ENCODE data around the gene CARMIL3. TPM values are rescaled to one million over a fixed set of nuclear protein-coding genes. Genes with fewer than 3 reads are reported as not detected.
"Not testable (repeated sequence)": the region's sequence is repeated elsewhere in the genome, so short reads cannot be mapped to it uniquely, and the experiment has no call there.

CARMIL3 gene
- total RNA-seq, 2 experiments from 2014 or later: 0.21 to 0.32 TPM

- H4K20me1 ChIP-seq (ENCODE audit: insufficient read depth, low read length): no peaks in the 10 kb centered on the region
- no peak overlapping the region for H3K4me3 ChIP-seq (ENCODE audit: low read depth, low read length, poor library complexity, severe bottlenecking)
- H3K4me1 ChIP-seq (ENCODE audit: insufficient read depth, low read length, poor library complexity, severe bottlenecking): peaks cover 4% of the 10 kb centered on the region
- TF ChIP-seq CTCF (conservative IDR thresholded peaks at IDR 0.05; ENCODE audit: low read length) (no peak), EZH2phosphoT487 (IDR thresholded peaks at IDR 0.05; ENCODE audit: borderline replicate concordance, low read depth, low read length) (no peak)
- no peak overlapping the region for H3K27ac ChIP-seq (ENCODE audit: low read depth, low read length, poor library complexity, severe bottlenecking)
- H3K4me2 ChIP-seq (ENCODE audit: low read length): no peak overlapping the region
- no peaks in the 10 kb centered on the region for H3K36me3 ChIP-seq (ENCODE audit: insufficient read depth, low read length)
- CTCF ChIA-PET (ENCODE audit: unreplicated experiment): no interaction called here
- no peaks in the 10 kb centered on the region for H3K9me3 ChIP-seq (ENCODE audit: low read length)
- H2AFZ ChIP-seq (ENCODE audit: low read length): no peak overlapping the region
- H3K79me2 ChIP-seq (ENCODE audit: insufficient read depth, low read depth, low read length): no peaks in the 10 kb centered on the region
- DNase-seq (ENCODE audit: low spot score): no peak
- POLR2A ChIA-PET: no interaction called here
- intact Hi-C loops (cut with micrococcal nuclease; ENCODE audit: unreplicated experiment): no loop called here
- H3K9me2 ChIP-seq (ENCODE audit: insufficient read depth, low read length): no peaks in the 10 kb centered on the region
- BruUV-seq (replicated peaks): no TSS peak
Observed at GRCh38 chr14:24040692-24041091, 11.1 kb upstream of the CARMIL3 start.

GRCh38 chr14:24042746-24043145 lies 9.1 kb upstream of the CARMIL3 start:
- Histone ChIP-seq H3K9me2 (ENCODE audit: insufficient read depth, low read length) (no peaks in the 10 kb centered on the region), H3K79me2 (ENCODE audit: insufficient read depth, low read depth, low read length) (no peaks in the 10 kb centered on the region), H3K9me3 (ENCODE audit: low read length) (no peaks in the 10 kb centered on the region), H3K36me3 (ENCODE audit: insufficient read depth, low read length) (no peaks in the 10 kb centered on the region), H2AFZ (ENCODE audit: low read length) (no peak overlapping the region), H3K4me3 (ENCODE audit: low read depth, low read length, poor library complexity, severe bottlenecking) (no peak overlapping the region), H3K4me2 (ENCODE audit: low read length) (no peak overlapping the region), H3K27ac (ENCODE audit: low read depth, low read length, poor library complexity, severe bottlenecking) (no peak overlapping the region), H4K20me1 (ENCODE audit: insufficient read depth, low read length) (no peaks in the 10 kb centered on the region), H3K4me1 (ENCODE audit: insufficient read depth, low read length, poor library complexity, severe bottlenecking) (no peaks in the 10 kb centered on the region)
- intact Hi-C loops (cut with micrococcal nuclease; ENCODE audit: unreplicated experiment): no loop called here
- ChIA-PET CTCF (ENCODE audit: unreplicated experiment) (no interaction called here), POLR2A (interaction anchor here (0.6 kb wide), 1 partner anchor 456 kb away, joined by 4 read pairs; no protein-coding TSS in a partner anchor)
- no TSS peak for BruUV-seq (replicated peaks)
- TF ChIP-seq CTCF (conservative IDR thresholded peaks at IDR 0.05; ENCODE audit: low read length): no peak
- TF ChIP-seq EZH2phosphoT487 (IDR thresholded peaks at IDR 0.05; ENCODE audit: borderline replicate concordance, low read depth, low read length): no peak
- DNase-seq (ENCODE audit: low spot score): no peak

- H3K4me1 ChIP-seq (ENCODE audit: insufficient read depth, low read length, poor library complexity, severe bottlenecking): peaks cover 31% of the 10 kb centered on the region
- H3K4me3 ChIP-seq (ENCODE audit: low read depth, low read length, poor library complexity, severe bottlenecking); H4K20me1 ChIP-seq (ENCODE audit: insufficient read depth, low read length); H3K9me3 ChIP-seq (ENCODE audit: low read length); DNase-seq (ENCODE audit: low spot score); CTCF ChIA-PET (ENCODE audit: unreplicated experiment); H3K9me2 ChIP-seq (ENCODE audit: insufficient read depth, low read length); intact Hi-C loops (cut with micrococcal nuclease; ENCODE audit: unreplicated experiment); H3K27ac ChIP-seq (ENCODE audit: low read depth, low read length, poor library complexity, severe bottlenecking); H2AFZ ChIP-seq (ENCODE audit: low read length); H3K36me3 ChIP-seq (ENCODE audit: insufficient read depth, low read length); BruUV-seq (replicated peaks); H3K79me2 ChIP-seq (ENCODE audit: insufficient read depth, low read depth, low read length): not testable (repeated sequence)
- H3K4me2 ChIP-seq (ENCODE audit: low read length): peak overlapping the region; percentile 22; the same call in 1 of the 2 replicates
- POLR2A ChIA-PET: interaction anchor here (1.6 kb wide), 1 partner anchor 31 kb away, joined by 4 read pairs; no protein-coding TSS in a partner anchor
Observed at GRCh38 chr14:24049002-24049401, 2.8 kb upstream of the CARMIL3 start.

GRCh38 chr14:24050753-24051152 lies 1.1 kb upstream of the CARMIL3 start:
- POLR2A ChIA-PET; H3K9me3 ChIP-seq (ENCODE audit: low read length); intact Hi-C loops (cut with micrococcal nuclease; ENCODE audit: unreplicated experiment); H3K4me3 ChIP-seq (ENCODE audit: low read depth, low read length, poor library complexity, severe bottlenecking); H3K4me2 ChIP-seq (ENCODE audit: low read length); H3K9me2 ChIP-seq (ENCODE audit: insufficient read depth, low read length); BruUV-seq (replicated peaks); H3K79me2 ChIP-seq (ENCODE audit: insufficient read depth, low read depth, low read length); H4K20me1 ChIP-seq (ENCODE audit: insufficient read depth, low read length); CTCF ChIA-PET (ENCODE audit: unreplicated experiment); H2AFZ ChIP-seq (ENCODE audit: low read length); H3K36me3 ChIP-seq (ENCODE audit: insufficient read depth, low read length); H3K27ac ChIP-seq (ENCODE audit: low read depth, low read length, poor library complexity, severe bottlenecking); DNase-seq (ENCODE audit: low spot score): not testable (repeated sequence)
- peaks cover 31% of the 10 kb centered on the region for H3K4me1 ChIP-seq (ENCODE audit: insufficient read depth, low read length, poor library complexity, severe bottlenecking)

All from OCI-LY7 (cell line).